GM19328 (cell line): ENCODE results near the gene DLG2.

ENCODE experiments used
- ATAC-seq: cut with Tn5 transposase; IDR thresholded peaks from one replicate; pipeline ENCODE4 v1.9.1; 2021; ENCODE audit warnings: mild to moderate bottlenecking, moderate library complexity; ENCODE audit not compliant: unreplicated experiment

DLG2 gene

GRCh38 chr11:84612645-84613044 lies 1014.5 kb downstream of the DLG2 start:
- no peak for ATAC-seq

- no peak for ATAC-seq
Measured at GRCh38 chr11:84608837-84609196, 1018.3 kb downstream of the DLG2 start.

GRCh38 chr11:84607975-84608836 lies 1018.9 kb downstream of the DLG2 start:
- no peak for ATAC-seq

GRCh38 chr11:84594602-84595001 lies 1032.5 kb downstream of the DLG2 start:
- no peak for ATAC-seq

GRCh38 chr11:84590106-84590505 lies 1037.0 kb downstream of the DLG2 start:
- no peak for ATAC-seq

GRCh38 chr11:84588131-84588829 lies 1038.9 kb downstream of the DLG2 start:
- ATAC-seq = no peak

- ATAC-seq = no peak
Measured at GRCh38 chr11:84583106-84583505, 1044.0 kb downstream of the DLG2 start.

GRCh38 chr11:84581083-84581482 lies 1046.1 kb downstream of the DLG2 start:
- ATAC-seq = no peak

GRCh38 chr11:84580428-84580827 lies 1046.7 kb downstream of the DLG2 start:
- no peak for ATAC-seq

- no peak for ATAC-seq
Measured at GRCh38 chr11:84573868-84574267, 1053.3 kb downstream of the DLG2 start.

GRCh38 chr11:84566671-84567070 lies 1060.5 kb downstream of the DLG2 start:
- ATAC-seq = no peak

GRCh38 chr11:84564867-84565184 lies 1062.3 kb downstream of the DLG2 start:
- ATAC-seq = no peak

- ATAC-seq = peak; percentile 74
Measured at GRCh38 chr11:84564180-84564866, 1062.8 kb downstream of the DLG2 start.

- ATAC-seq = no peak
Measured at GRCh38 chr11:84563356-84563755, 1063.8 kb downstream of the DLG2 start.

GRCh38 chr11:84560206-84560605 lies 1066.9 kb downstream of the DLG2 start:
- no peak for ATAC-seq

- ATAC-seq = peak; percentile 86
Measured at GRCh38 chr11:84558085-84558905, 1068.8 kb downstream of the DLG2 start.

GRCh38 chr11:84552791-84553190 lies 1074.4 kb downstream of the DLG2 start:
- ATAC-seq = no peak

- peak; percentile 95 for ATAC-seq
Measured at GRCh38 chr11:84549217-84549616, 1077.9 kb downstream of the DLG2 start.

- ATAC-seq = no peak
Measured at GRCh38 chr11:84544566-84544965, 1082.6 kb downstream of the DLG2 start.

GRCh38 chr11:84543367-84544159 lies 1083.6 kb downstream of the DLG2 start:
- ATAC-seq = no peak
